OCI-LY7 (cell line): Measurements from ENCODE around the gene CREB5.

Experiments
- EZH2phosphoT487 ChIP-seq: fragments of 200-600 bp; sonication (generic); IDR thresholded peaks from 2 replicates; pipeline ENCODE4 v1.6.1; 2018; ENCODE audit warnings: low read depth, borderline replicate concordance, mild to moderate bottlenecking, mixed run types, antibody characterized with exemption, low read length, moderate library complexity, mixed read lengths
- TF ChIP-seq, protein P1 (sequence below): fragments of 200-600 bp; sonication (generic); conservative IDR thresholded peaks from 2 replicates; pipeline ENCODE4 v1.5.1; 2014; ENCODE audit warnings: mild to moderate bottlenecking, antibody characterized with exemption, low read length, moderate library complexity, mixed read lengths

GRCh38 chr7:28806841-28807240 is 394.5 kb downstream of the CREB5 start:
- TF ChIP-seq, protein P1, sequence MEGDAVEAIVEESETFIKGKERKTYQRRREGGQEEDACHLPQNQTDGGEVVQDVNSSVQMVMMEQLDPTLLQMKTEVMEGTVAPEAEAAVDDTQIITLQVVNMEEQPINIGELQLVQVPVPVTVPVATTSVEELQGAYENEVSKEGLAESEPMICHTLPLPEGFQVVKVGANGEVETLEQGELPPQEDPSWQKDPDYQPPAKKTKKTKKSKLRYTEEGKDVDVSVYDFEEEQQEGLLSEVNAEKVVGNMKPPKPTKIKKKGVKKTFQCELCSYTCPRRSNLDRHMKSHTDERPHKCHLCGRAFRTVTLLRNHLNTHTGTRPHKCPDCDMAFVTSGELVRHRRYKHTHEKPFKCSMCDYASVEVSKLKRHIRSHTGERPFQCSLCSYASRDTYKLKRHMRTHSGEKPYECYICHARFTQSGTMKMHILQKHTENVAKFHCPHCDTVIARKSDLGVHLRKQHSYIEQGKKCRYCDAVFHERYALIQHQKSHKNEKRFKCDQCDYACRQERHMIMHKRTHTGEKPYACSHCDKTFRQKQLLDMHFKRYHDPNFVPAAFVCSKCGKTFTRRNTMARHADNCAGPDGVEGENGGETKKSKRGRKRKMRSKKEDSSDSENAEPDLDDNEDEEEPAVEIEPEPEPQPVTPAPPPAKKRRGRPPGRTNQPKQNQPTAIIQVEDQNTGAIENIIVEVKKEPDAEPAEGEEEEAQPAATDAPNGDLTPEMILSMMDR: no peak
- no peak for TF ChIP-seq EZH2phosphoT487
